GM23338 (cell line): ENCODE measurements around the gene DCAF5.

ENCODE experiments used
- CREB1 ChIP-seq: fragments of 250-450 bp; sonication (Bioruptor Pico); IDR thresholded peaks from 2 replicates; pipeline ENCODE4 v1.5.0; 2020; ENCODE audit warnings: low read depth, mild to moderate bottlenecking, moderate library complexity
- CTCF ChIP-seq, 2 experiments: fragments of 200-600 bp in 1 of 2; sonication (generic) in 1 of 2; conservative IDR thresholded peaks; 2 replicates each; pipeline versions ENCODE4 v1.5.1 to v1.6.1; 2016 to 2017; ENCODE audit warnings: antibody characterized with exemption in 2 of 2, low read depth in 2 of 2, mild to moderate bottlenecking in 2 of 2, moderate library complexity in 1 of 2
- EZH2 ChIP-seq: fragments of 200-600 bp; sonication (generic); IDR thresholded peaks from one replicate; pipeline ENCODE4 v1.8.0; 2017; ENCODE audit warnings: antibody characterized with exemption, mild to moderate bottlenecking, low read depth; ENCODE audit not compliant: unreplicated experiment
- JUNB ChIP-seq: IDR thresholded peaks from one replicate; pipeline ENCODE4 v1.6.1; 2016; ENCODE audit warnings: antibody characterized with exemption; ENCODE audit not compliant: unreplicated experiment
- POLR2AphosphoS5 ChIP-seq: IDR thresholded peaks from 2 replicates; pipeline ENCODE4 v1.6.1; 2016; ENCODE audit warnings: antibody characterized with exemption, low read depth
- ZNF462 ChIP-seq: fragments of 250-450 bp; sonication (Bioruptor Pico); IDR thresholded peaks from 2 replicates; pipeline ENCODE4 v1.5.0; 2020; ENCODE audit warnings: mild to moderate bottlenecking, moderate library complexity

GRCh38 chr14:69081271-69081670 is 71.6 kb downstream of the DCAF5 start:
- TF ChIP-seq EZH2, result no peak
- TF ChIP-seq POLR2AphosphoS5, result no peak
- no peak for TF ChIP-seq CTCF (conservative IDR thresholded peaks at IDR 0.05; ENCODE audit: low read depth in 2 of 2)
- TF ChIP-seq JUNB, result no peak
- TF ChIP-seq ZNF462 (CRISPR knock-in tag), result no peak
- no peak for TF ChIP-seq CREB1 (CRISPR knock-in tag)
